Fibroblast of pulmonary artery (primary cell): ENCODE data around the gene TRAM2.

Experiments
- DNase-seq: peaks from one replicate; pipeline ENCODE4 v3.0.0-alpha.2; 2010; ENCODE audit warnings: low read depth
- H3K4me3 ChIP-seq: replicated peaks from 2 replicates; pipeline ENCODE4 v1.5.1; 2011; ENCODE audit warnings: low read depth, mild to moderate bottlenecking, control low read depth, low read length, moderate library complexity
- CTCF ChIP-seq: IDR thresholded peaks from 2 replicates; pipeline ENCODE4 v1.5.1; 2011; ENCODE audit warnings: mild to moderate bottlenecking, control low read depth, low read length, inconsistent platforms; ENCODE audit errors: missing control alignments

Gene TRAM2, protein sequence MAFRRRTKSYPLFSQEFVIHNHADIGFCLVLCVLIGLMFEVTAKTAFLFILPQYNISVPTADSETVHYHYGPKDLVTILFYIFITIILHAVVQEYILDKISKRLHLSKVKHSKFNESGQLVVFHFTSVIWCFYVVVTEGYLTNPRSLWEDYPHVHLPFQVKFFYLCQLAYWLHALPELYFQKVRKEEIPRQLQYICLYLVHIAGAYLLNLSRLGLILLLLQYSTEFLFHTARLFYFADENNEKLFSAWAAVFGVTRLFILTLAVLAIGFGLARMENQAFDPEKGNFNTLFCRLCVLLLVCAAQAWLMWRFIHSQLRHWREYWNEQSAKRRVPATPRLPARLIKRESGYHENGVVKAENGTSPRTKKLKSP

GRCh38 chr6:52577022-52577777 is at the start of gene TRAM2:
TSS of gene TRAM2 (minus strand) at chr6:52577060. CDS start at chr6:52576915, 145 bp downstream.
- peak; percentile 82 for DNase-seq
- TF ChIP-seq CTCF: peak; percentile 2
- H3K4me3 ChIP-seq: peak within 1 kb of the TSS; percentile 91

DNA sequence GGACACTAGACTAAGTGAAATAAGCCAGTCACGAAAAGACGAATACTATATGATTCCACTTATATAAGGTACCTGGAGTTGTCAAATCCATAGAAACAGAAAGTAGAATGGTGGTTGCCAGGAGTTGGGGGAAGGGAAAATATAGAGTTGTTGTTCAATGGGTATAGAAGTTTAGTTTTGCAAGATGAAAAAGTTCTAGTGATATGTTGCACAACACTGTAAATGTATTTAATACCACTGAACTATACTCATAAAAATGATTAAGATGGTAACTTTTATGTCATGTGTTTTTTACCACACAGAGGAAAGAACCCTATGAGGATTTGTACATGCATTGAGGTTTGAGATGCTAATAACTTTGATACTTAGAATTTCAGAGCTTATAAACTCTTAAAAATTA is 46.0 kb upstream of the TRAM2 start:
- no peak for DNase-seq
- TF ChIP-seq CTCF: no peak
- no peak overlapping the region for H3K4me3 ChIP-seq

DNA sequence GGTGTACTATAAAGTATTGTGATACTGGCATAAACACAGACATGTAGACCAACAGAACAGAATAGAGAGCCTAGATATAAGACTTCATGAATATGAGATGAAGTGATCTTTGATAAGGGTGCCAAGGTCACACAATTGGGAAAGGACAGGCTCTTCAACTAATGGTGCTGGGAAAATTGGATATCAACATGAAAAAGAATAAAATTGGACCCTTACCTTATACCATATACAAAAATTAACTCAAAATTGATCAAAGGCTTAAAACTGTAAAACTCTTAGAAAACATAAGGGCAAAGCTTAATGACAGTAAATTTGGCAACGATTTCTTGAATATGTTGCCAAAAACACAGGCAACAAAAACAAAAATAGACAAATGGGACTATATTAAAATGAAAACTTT is 44.8 kb upstream of the TRAM2 start:
- no peak for DNase-seq
- TF ChIP-seq CTCF: no peak
- no peak overlapping the region for H3K4me3 ChIP-seq

GRCh38 chr6:52620906-52621190 is 44.0 kb upstream of the TRAM2 start:
- H3K4me3 ChIP-seq: no peak overlapping the region
- no peak for DNase-seq
- no peak for TF ChIP-seq CTCF

- DNase-seq: no peak
- H3K4me3 ChIP-seq: no peak overlapping the region
- no peak for TF ChIP-seq CTCF
Observed at GRCh38 chr6:52620055-52620905, 43.4 kb upstream of the TRAM2 start.

- no peak overlapping the region for H3K4me3 ChIP-seq
- no peak for TF ChIP-seq CTCF
- no peak for DNase-seq
Observed at GRCh38 chr6:52617087-52617486, 40.2 kb upstream of the TRAM2 start.
